ENCODE measurements around the gene STS. TPM values are rescaled to one million over a fixed set of nuclear protein-coding genes. Genes with fewer than 3 reads are reported as not detected.

Gene STS
- total RNA-seq, 1 donor from 2014 or later: 6.9 TPM

DNA sequence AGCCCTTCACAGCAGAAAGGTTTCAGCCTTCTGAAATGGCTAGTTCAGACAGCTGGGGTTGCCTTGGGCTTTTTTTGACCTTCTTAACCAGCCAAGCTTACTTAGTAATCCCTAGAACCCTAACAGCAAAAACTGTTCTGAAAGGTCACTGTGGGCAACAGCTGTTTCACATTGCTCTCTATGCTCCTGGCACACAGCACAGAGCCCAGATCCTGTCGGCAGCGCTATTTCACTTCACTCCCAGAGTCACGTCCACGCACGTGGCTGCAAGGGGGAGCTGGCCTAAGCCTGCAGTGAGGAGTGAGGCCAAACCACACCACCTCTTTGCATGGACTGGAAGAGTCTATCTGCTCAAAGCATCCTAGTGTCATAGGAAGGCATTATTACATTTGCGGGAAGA is 32.0 kb upstream of the STS start:
- Mint-ChIP-seq H3K27me3 (ENCODE audit: low read depth) (no peaks in the 10 kb centered on the region), H3K4me3 (no peak overlapping the region), H3K36me3 (ENCODE audit: low read depth) (peaks cover 5% of the 10 kb centered on the region), H3K27ac (ENCODE audit: unreplicated experiment) (no peak overlapping the region), H3K4me1 (peaks cover 29% of the 10 kb centered on the region), H3K9me3 (no peaks in the 10 kb centered on the region)
- no peak for DNase-seq (ENCODE audit: low read depth, low spot score)
- TF ChIP-seq, protein P1, sequence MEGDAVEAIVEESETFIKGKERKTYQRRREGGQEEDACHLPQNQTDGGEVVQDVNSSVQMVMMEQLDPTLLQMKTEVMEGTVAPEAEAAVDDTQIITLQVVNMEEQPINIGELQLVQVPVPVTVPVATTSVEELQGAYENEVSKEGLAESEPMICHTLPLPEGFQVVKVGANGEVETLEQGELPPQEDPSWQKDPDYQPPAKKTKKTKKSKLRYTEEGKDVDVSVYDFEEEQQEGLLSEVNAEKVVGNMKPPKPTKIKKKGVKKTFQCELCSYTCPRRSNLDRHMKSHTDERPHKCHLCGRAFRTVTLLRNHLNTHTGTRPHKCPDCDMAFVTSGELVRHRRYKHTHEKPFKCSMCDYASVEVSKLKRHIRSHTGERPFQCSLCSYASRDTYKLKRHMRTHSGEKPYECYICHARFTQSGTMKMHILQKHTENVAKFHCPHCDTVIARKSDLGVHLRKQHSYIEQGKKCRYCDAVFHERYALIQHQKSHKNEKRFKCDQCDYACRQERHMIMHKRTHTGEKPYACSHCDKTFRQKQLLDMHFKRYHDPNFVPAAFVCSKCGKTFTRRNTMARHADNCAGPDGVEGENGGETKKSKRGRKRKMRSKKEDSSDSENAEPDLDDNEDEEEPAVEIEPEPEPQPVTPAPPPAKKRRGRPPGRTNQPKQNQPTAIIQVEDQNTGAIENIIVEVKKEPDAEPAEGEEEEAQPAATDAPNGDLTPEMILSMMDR (conservative IDR thresholded peaks at IDR 0.05): no peak

DNA sequence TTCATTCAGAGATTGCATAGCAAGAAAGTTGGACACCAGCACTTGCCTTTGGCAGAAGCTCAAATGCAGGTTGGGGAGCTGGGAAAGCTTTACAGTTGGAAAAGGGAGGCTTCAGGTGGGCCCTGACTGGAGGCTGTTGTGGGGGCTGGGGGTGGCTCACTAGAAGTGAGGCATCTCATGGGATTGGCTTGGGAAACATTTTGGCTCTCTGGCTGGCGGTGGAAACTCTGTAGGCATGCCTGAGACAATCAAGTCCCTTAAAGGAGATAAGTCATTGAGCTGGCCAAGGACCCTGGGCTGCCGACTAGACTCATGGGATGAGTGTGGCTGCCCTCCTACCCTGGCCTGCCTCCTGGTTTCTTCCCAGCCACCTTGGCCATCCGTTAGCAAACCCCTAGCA is 31.4 kb upstream of the STS start:
- Mint-ChIP-seq H3K4me1 (peaks cover 27% of the 10 kb centered on the region), H3K9me3 (no peaks in the 10 kb centered on the region), H3K36me3 (ENCODE audit: low read depth) (peaks cover 5% of the 10 kb centered on the region), H3K27me3 (ENCODE audit: low read depth) (no peaks in the 10 kb centered on the region), H3K4me3 (no peak overlapping the region), H3K27ac (ENCODE audit: unreplicated experiment) (no peak overlapping the region)
- DNase-seq (ENCODE audit: low read depth, low spot score): no peak
- TF ChIP-seq, protein P1 (conservative IDR thresholded peaks at IDR 0.05): no peak

DNA sequence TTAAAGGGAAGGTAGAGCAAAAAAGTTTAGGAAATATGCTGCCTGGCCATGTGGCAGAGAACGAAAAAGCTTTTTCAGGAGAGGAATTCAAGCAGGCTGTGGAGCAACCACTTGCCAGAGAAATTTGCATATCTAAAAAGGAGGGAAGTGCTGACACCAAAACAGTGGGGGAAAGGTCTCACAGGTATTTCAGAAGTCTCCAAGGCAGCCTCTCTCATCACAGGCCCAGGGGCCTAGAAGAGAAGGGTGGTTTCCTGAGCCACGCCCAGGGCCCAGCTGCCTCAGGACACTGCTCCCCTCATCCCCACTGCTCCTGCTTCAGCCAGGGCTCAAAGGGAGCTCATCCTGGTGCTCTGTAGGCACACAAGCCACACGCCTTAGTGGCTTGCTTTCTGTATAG is 29.9 kb upstream of the STS start:
- Mint-ChIP-seq H3K27me3 (ENCODE audit: low read depth) (no peaks in the 10 kb centered on the region), H3K27ac (ENCODE audit: unreplicated experiment) (no peak overlapping the region), H3K4me3 (no peak overlapping the region), H3K9me3 (no peaks in the 10 kb centered on the region), H3K36me3 (ENCODE audit: low read depth) (peaks cover 5% of the 10 kb centered on the region), H3K4me1 (peaks cover 25% of the 10 kb centered on the region)
- TF ChIP-seq, protein P1 (conservative IDR thresholded peaks at IDR 0.05): no peak
- no peak for DNase-seq (ENCODE audit: low read depth, low spot score)

DNA sequence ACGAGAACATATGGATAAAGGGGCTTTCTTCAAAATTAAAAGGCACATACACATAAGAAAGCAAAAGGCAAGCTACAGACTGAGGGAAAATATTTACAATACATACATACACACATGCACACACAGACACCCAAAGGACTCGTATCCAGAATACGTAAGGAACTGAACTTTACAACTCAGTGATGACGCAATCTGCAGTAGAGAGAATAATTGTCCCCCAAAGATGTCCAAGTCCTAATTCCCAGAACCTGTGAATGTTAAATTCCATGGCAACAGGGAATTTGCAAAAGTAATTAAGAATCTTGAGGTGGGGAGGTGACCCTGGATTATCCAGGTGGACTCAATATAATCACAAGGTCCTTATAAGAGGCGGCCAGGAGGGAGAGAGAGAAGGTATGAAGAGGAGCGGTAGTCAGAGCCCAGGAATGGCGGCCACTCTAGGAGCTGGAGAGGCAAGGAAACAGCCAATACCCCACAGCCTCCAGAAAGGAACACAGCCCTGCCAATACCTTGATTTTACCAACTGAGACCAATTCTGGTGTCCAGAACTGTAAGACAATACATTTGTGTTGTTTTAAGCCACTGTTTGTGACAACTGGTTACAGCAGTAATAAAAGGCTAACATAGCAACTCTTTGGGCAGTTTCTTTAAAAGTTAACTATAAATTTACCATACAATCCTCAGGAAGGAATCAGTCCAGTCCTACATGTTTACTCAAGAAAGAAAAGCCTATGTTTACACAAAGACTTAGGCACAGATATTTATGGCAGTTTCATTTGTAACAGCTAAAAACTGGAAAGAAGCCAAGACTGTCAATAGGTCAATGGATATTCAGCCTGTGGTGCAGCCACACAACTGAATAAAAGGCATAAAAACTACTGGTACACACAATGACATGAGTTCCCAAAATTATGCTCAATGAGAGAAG is 27.3 kb upstream of the STS start:
- peaks cover 7% of the 10 kb centered on the region for H3K36me3 Mint-ChIP-seq (ENCODE audit: low read depth)
- no peaks in the 10 kb centered on the region for H3K27me3 Mint-ChIP-seq (ENCODE audit: low read depth)
- DNase-seq (ENCODE audit: low read depth, low spot score): no peak
- H3K4me1 Mint-ChIP-seq: peaks cover 25% of the 10 kb centered on the region
- TF ChIP-seq, protein P1 (conservative IDR thresholded peaks at IDR 0.05): no peak
- H3K4me3 Mint-ChIP-seq: no peak overlapping the region
- H3K9me3 Mint-ChIP-seq: peaks cover 3% of the 10 kb centered on the region
- no peak overlapping the region for H3K27ac Mint-ChIP-seq (ENCODE audit: unreplicated experiment)

DNA sequence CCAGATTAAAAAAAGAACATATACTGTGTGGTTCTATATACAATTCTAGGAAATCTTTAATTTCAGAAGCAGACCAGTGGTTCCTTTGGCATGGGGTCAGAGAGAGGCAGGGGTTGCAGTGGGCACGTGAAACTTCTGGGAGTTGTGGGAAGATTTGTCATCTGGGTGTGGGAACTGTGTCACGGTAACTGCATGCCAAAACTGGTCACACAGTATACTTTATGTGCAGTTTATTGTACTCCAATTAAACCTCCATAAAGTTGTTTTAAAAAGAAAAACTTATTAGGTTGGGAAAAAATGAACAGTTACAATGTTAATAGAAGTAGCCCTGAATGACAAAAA is 26.7 kb upstream of the STS start:
- Mint-ChIP-seq H3K36me3 (ENCODE audit: low read depth) (peaks cover 10% of the 10 kb centered on the region), H3K27me3 (ENCODE audit: low read depth) (no peaks in the 10 kb centered on the region), H3K27ac (ENCODE audit: unreplicated experiment) (no peak overlapping the region), H3K9me3 (peaks cover 7% of the 10 kb centered on the region), H3K4me1 (peaks cover 22% of the 10 kb centered on the region), H3K4me3 (no peak overlapping the region)
- DNase-seq (ENCODE audit: low read depth, low spot score): no peak
- TF ChIP-seq, protein P1 (conservative IDR thresholded peaks at IDR 0.05): no peak
